K562 (cell line): ENCODE results near the gene TTLL9. TPM values are rescaled to one million over a fixed set of nuclear protein-coding genes. Genes with fewer than 3 reads are reported as not detected.
A peak's percentile ranks its signal among the peaks of the same experiment; 100 is the strongest.

ENCODE experiments used
- ATF3 ChIP-seq, 2 experiments: fragments of 450-650 bp in 1 of 2; sonication (generic) in 1 of 2; formaldehyde crosslinking in 1 of 2; IDR thresholded peaks in 1 of 2; conservative IDR thresholded peaks in 1 of 2; 2 replicates each; pipeline versions ENCODE4 v1.6.1 to v1.8.1; 2016 to 2023; ENCODE audit warnings: mild to moderate bottlenecking in 2 of 2, moderate library complexity in 2 of 2, inconsistent platforms in 1 of 2, missing genetic modification reagents in 1 of 2
- BCOR ChIP-seq: fragments of 450-650 bp; IDR thresholded peaks from 2 replicates; pipeline ENCODE4 v1.6.1; 2016
- CHD1 ChIP-seq: fragments of 200-600 bp; sonication (generic); IDR thresholded peaks from one replicate; pipeline ENCODE4 v1.6.1; 2012; ENCODE audit warnings: mild to moderate bottlenecking, moderate library complexity, low read length, inconsistent platforms
- CHD4 ChIP-seq: fragments of 200-600 bp; sonication (generic); IDR thresholded peaks from 3 replicates; pipeline ENCODE4 v1.6.1; 2012; ENCODE audit warnings: low read depth, mild to moderate bottlenecking, mixed read lengths, low read length, inconsistent platforms; ENCODE audit not compliant: insufficient read depth, insufficient replicate concordance, poor library complexity, severe bottlenecking
- E2F8 ChIP-seq: fragments of 450-650 bp; IDR thresholded peaks from 2 replicates; pipeline ENCODE4 v1.7.1; 2018; ENCODE audit warnings: mild to moderate bottlenecking, low read depth; ENCODE audit not compliant: partially characterized antibody
- FOXA1 ChIP-seq: fragments of 450-650 bp; IDR thresholded peaks from 2 replicates; pipeline ENCODE4 v1.6.1; 2016; ENCODE audit warnings: mild to moderate bottlenecking, borderline replicate concordance
- GABPA ChIP-seq: fragments of 200-800 bp; sonication (Bioruptor generic); conservative IDR thresholded peaks from 2 replicates; pipeline ENCODE4 v1.6.1; 2016; ENCODE audit warnings: low read depth, missing genetic modification characterization, missing compliant biosample characterization
- KHSRP ChIP-seq: fragments of 450-650 bp; IDR thresholded peaks from 2 replicates; pipeline ENCODE4 v1.6.1; 2017
- KLF6 ChIP-seq: fragments of 250-450 bp; sonication (Bioruptor Pico); IDR thresholded peaks from 2 replicates; pipeline ENCODE4 v1.4.0; 2020; ENCODE audit warnings: mild to moderate bottlenecking, moderate library complexity, borderline replicate concordance
- MECOM ChIP-seq: fragments of 250-450 bp; sonication (Bioruptor Pico); IDR thresholded peaks from 2 replicates; pipeline ENCODE4 v1.8.0; 2022; ENCODE audit warnings: inconsistent platforms
- MTA2 ChIP-seq: fragments of 450-650 bp; IDR thresholded peaks from 2 replicates; pipeline ENCODE4 v1.6.1; 2016; ENCODE audit warnings: low read depth
- MTF1 ChIP-seq: fragments of 250-450 bp; sonication (Bioruptor Pico); IDR thresholded peaks from 2 replicates; pipeline ENCODE4 v1.9.0; 2021; ENCODE audit warnings: moderate library complexity, mild to moderate bottlenecking, inconsistent platforms, borderline replicate concordance
- PHF8 ChIP-seq: fragments of 200-600 bp; sonication (generic); IDR thresholded peaks from 2 replicates; pipeline ENCODE4 v1.6.1; 2012; ENCODE audit warnings: mixed run types, mild to moderate bottlenecking, inconsistent platforms, low read length, moderate library complexity, borderline replicate concordance
- PHTF2 ChIP-seq: fragments of 250-450 bp; sonication (Bioruptor Pico); IDR thresholded peaks from 2 replicates; pipeline ENCODE4 v1.5.0; 2021; ENCODE audit warnings: mild to moderate bottlenecking
- RAD51 ChIP-seq: fragments of 450-650 bp; IDR thresholded peaks from 2 replicates; pipeline ENCODE4 v1.7.1; 2016; ENCODE audit warnings: low read depth, mild to moderate bottlenecking, borderline replicate concordance
- RBM34 ChIP-seq: fragments of 200-400 bp; formaldehyde crosslinking; IDR thresholded peaks from 2 replicates; pipeline ENCODE4 v1.6.1; 2018; ENCODE audit warnings: low read length, borderline replicate concordance; ENCODE audit not compliant: insufficient read depth
- SREBF2 ChIP-seq: sonication (generic); formaldehyde crosslinking; IDR thresholded peaks from 2 replicates; pipeline ENCODE4 v1.4.0; 2020; ENCODE audit warnings: mild to moderate bottlenecking, missing genetic modification reagents
- STAT5A ChIP-seq: IDR thresholded peaks from 2 replicates; pipeline ENCODE4 v1.6.1; 2012; ENCODE audit warnings: low read length, inconsistent platforms, borderline replicate concordance
- SUPT5H ChIP-seq: fragments of 450-650 bp; IDR thresholded peaks from 2 replicates; pipeline ENCODE4 v1.6.1; 2016
- TAF15 ChIP-seq: fragments of 200-400 bp; formaldehyde crosslinking; IDR thresholded peaks from 2 replicates; pipeline ENCODE4 v1.6.1; 2017; ENCODE audit warnings: mild to moderate bottlenecking, low read depth, low read length, moderate library complexity
- XRCC5 ChIP-seq: fragments of 200-400 bp; formaldehyde crosslinking; IDR thresholded peaks from 2 replicates; pipeline ENCODE4 v1.6.1; 2017; ENCODE audit warnings: low read depth, mild to moderate bottlenecking, low read length
- ZBTB7A ChIP-seq: IDR thresholded peaks from 2 replicates; pipeline ENCODE4 v1.6.1; 2011; ENCODE audit warnings: low read depth, mild to moderate bottlenecking, low read length, moderate library complexity, borderline replicate concordance; ENCODE audit not compliant: control insufficient read depth
- ZNF445 ChIP-seq: fragments of 250-450 bp; sonication (Bioruptor Pico); IDR thresholded peaks from 2 replicates; pipeline ENCODE4 v1.4.0; 2020; ENCODE audit warnings: low read depth, mild to moderate bottlenecking, moderate library complexity
- ZSCAN32 ChIP-seq: fragments of 450-650 bp; formaldehyde crosslinking; IDR thresholded peaks from 2 replicates; pipeline ENCODE4 v1.4.0; 2020; ENCODE audit warnings: mild to moderate bottlenecking, moderate library complexity
- polyA plus RNA-seq, 8 experiments: library from polyadenylated mRNA; depleted of rRNA in 4 of 8; stranded (reverse) in 5 of 8; unstranded in 3 of 8; fragments of >200 nt; fragmentation: Nextera tagmentation in 2 of 8; fragmentation: Illumina TruSeq in 1 of 8; extraction: Ambion mirVana in 2 of 8; extraction: Trizol in 1 of 8; gene quantifications; 2 replicates each; pipeline versions ENCODE4 v1.2.1 to v1.2.3, GENCODE V29; 2011 to 2014; ENCODE audit warnings: inconsistent platforms in 1 of 8, missing spikeins in 1 of 8
- total RNA-seq, 7 experiments: library from RNA; depleted of rRNA in 6 of 7; stranded (reverse); fragments of >200 nt in 6 of 7; fragmentation: Illumina TruSeq in 2 of 7; extraction: Trizol in 2 of 7; gene quantifications; 2 replicates each; pipeline versions ENCODE4 v1.2.1 to v1.2.3, GENCODE V29; 2011 to 2021; ENCODE audit warnings: low replicate concordance in 1 of 7
- TF ChIP-seq, protein P1 (sequence below): sonication (generic); formaldehyde crosslinking; IDR thresholded peaks from 2 replicates; pipeline ENCODE4 v1.5.0; 2020; ENCODE audit warnings: missing genetic modification reagents

TTLL9 gene
- total and polyA plus RNA-seq, 9 of the 15 experiments (the other 6 are each of a cell fraction or from before 2014, with no cell fraction given) = 0.06 to 0.07 TPM; not detected in 7

DNA sequence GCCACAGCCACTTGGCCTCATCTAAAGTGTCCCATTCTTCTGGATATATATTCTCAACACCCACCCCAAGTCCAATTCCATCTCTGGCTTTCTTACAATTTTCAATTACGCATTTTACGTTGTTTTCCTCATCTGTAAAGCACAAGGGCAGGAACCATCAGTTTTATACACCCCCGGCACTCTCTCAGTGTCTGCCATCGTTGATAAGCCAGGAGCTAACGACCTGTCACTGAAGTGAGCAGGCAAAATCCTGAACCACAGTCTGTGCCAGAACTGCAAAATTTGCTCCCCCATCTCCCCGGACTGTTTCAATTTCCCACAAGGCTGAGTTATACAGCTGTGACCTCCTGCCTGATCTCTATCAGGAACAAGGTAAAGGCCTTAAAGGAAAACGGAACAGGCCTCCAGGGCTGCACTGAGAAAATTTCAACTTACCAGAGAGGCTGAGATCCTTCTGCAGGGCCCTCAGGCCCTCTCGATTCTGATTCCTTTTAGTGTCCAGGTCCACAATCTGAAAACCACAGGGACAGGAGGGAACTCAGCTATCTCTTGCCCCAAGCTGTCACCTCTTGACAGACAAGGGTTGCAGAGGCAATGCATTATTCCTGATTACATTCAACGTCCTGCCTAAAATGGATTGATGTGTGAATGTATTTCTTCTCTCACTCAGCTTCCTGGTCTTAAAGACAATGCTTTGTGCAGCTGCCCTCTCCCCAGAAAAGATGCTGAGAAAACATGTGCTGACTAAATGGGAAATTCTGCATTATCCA is 79.6 kb downstream of the TTLL9 start (continued):
- TF ChIP-seq KHSRP (no peak), SREBF2 (CRISPR knock-in tag) (no peak), RBM34 (no peak), PHTF2 (CRISPR knock-in tag) (no peak), XRCC5 (no peak), CHD4 (no peak), MTA2 (peak; percentile 83), TAF15 (no peak), ZBTB7A (no peak), PHF8 (no peak), STAT5A (peak; percentile 82), CHD1 (no peak), SUPT5H (no peak), MECOM (CRISPR knock-in tag) (no peak), FOXA1 (no peak), ATF3 (IDR thresholded peaks at IDR 0.05) (peak; percentile 17; the same call in 1 of the 2 replicates), ATF3 (CRISPR knock-in tag; conservative IDR thresholded peaks at IDR 0.05) (no peak), ZSCAN32 (no peak), E2F8 (no peak), KLF6 (CRISPR knock-in tag) (no peak), RAD51 (no peak), BCOR (no peak), GABPA (no peak), ZNF445 (CRISPR knock-in tag) (no peak), MTF1 (CRISPR knock-in tag) (no peak)
- TF ChIP-seq, protein P1, sequence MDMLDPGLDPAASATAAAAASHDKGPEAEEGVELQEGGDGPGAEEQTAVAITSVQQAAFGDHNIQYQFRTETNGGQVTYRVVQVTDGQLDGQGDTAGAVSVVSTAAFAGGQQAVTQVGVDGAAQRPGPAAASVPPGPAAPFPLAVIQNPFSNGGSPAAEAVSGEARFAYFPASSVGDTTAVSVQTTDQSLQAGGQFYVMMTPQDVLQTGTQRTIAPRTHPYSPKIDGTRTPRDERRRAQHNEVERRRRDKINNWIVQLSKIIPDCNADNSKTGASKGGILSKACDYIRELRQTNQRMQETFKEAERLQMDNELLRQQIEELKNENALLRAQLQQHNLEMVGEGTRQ (CRISPR knock-in tag) = no peak
